Ishikawa (cell line): ENCODE data around the gene SIGLEC11.

Source experiments
- CEBPB ChIP-seq: IDR thresholded peaks from 2 replicates; pipeline ENCODE4 v1.6.1; 2012
- CREB1 ChIP-seq: IDR thresholded peaks from 2 replicates; pipeline ENCODE4 v1.6.1; 2012; ENCODE audit warnings: low read depth
- EGR1 ChIP-seq: IDR thresholded peaks from 2 replicates; pipeline ENCODE4 v1.6.1; 2012
- EP300 ChIP-seq: IDR thresholded peaks from 2 replicates; pipeline ENCODE4 v1.6.1; 2012; ENCODE audit warnings: borderline replicate concordance
- FOXM1 ChIP-seq: IDR thresholded peaks from 2 replicates; pipeline ENCODE4 v1.6.1; 2012; ENCODE audit warnings: low read depth, borderline replicate concordance
- RAD21 ChIP-seq: IDR thresholded peaks from 2 replicates; pipeline ENCODE4 v1.6.1; 2012; ENCODE audit warnings: low read depth
- TAF1 ChIP-seq: IDR thresholded peaks from 2 replicates; pipeline ENCODE4 v1.6.1; 2012; ENCODE audit warnings: low read depth, mild to moderate bottlenecking
- TCF12 ChIP-seq: IDR thresholded peaks from 2 replicates; pipeline ENCODE4 v1.6.1; 2012; ENCODE audit warnings: low read depth
- TEAD4 ChIP-seq: IDR thresholded peaks from 2 replicates; pipeline ENCODE4 v1.6.1; 2012
- YY1 ChIP-seq: IDR thresholded peaks from 2 replicates; pipeline ENCODE4 v1.6.1; 2012; ENCODE audit warnings: low read depth
- ZBTB7A ChIP-seq: IDR thresholded peaks from 2 replicates; pipeline ENCODE4 v1.6.1; 2012; ENCODE audit warnings: low read depth
- TF ChIP-seq, protein P1 (sequence below): IDR thresholded peaks from 2 replicates; pipeline ENCODE4 v1.6.1; 2012; ENCODE audit warnings: low read depth, mild to moderate bottlenecking
- TF ChIP-seq, protein P2 (sequence below): IDR thresholded peaks from 2 replicates; pipeline ENCODE4 v1.6.1; 2012

DNA sequence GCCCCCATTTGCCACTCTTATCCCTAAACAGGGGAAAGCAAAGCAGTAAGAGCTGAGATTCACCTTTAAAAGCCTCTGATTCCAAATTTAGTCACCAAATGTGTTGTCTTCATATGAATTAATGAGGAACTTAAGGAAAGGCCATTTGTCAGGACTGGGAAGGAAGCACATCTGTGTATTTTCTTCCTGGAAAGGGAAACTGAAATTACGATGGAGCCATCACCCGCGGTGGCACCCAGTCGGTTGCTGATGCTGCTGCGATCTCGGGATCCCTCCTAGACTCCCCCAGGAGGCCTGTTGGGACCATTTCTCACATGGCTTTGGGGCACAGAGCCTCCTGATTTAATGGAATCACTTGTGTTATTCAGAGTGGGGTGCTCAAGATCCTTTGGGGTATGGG, 56.8 kb downstream of the SIGLEC11 start:
- no peak for TF ChIP-seq CREB1
- no peak for TF ChIP-seq FOXM1
- no peak for TF ChIP-seq TEAD4
- TF ChIP-seq EP300 = no peak
- TF ChIP-seq, protein P1, sequence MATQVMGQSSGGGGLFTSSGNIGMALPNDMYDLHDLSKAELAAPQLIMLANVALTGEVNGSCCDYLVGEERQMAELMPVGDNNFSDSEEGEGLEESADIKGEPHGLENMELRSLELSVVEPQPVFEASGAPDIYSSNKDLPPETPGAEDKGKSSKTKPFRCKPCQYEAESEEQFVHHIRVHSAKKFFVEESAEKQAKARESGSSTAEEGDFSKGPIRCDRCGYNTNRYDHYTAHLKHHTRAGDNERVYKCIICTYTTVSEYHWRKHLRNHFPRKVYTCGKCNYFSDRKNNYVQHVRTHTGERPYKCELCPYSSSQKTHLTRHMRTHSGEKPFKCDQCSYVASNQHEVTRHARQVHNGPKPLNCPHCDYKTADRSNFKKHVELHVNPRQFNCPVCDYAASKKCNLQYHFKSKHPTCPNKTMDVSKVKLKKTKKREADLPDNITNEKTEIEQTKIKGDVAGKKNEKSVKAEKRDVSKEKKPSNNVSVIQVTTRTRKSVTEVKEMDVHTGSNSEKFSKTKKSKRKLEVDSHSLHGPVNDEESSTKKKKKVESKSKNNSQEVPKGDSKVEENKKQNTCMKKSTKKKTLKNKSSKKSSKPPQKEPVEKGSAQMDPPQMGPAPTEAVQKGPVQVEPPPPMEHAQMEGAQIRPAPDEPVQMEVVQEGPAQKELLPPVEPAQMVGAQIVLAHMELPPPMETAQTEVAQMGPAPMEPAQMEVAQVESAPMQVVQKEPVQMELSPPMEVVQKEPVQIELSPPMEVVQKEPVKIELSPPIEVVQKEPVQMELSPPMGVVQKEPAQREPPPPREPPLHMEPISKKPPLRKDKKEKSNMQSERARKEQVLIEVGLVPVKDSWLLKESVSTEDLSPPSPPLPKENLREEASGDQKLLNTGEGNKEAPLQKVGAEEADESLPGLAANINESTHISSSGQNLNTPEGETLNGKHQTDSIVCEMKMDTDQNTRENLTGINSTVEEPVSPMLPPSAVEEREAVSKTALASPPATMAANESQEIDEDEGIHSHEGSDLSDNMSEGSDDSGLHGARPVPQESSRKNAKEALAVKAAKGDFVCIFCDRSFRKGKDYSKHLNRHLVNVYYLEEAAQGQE = no peak
- TF ChIP-seq TAF1 = no peak
- TF ChIP-seq EGR1 = no peak
- TF ChIP-seq, protein P2, sequence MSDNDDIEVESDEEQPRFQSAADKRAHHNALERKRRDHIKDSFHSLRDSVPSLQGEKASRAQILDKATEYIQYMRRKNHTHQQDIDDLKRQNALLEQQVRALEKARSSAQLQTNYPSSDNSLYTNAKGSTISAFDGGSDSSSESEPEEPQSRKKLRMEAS = no peak
- no peak for TF ChIP-seq YY1
- TF ChIP-seq ZBTB7A = no peak
- no peak for TF ChIP-seq CEBPB
- TF ChIP-seq RAD21 = no peak
- TF ChIP-seq TCF12 = no peak
